DND-41 (cell line): ENCODE measurements around the gene BAG1.

Source experiments
- EZH2 ChIP-seq: IDR thresholded peaks from 3 replicates; pipeline ENCODE4 v1.6.1; 2012; ENCODE audit warnings: borderline replicate concordance, low read depth, mild to moderate bottlenecking, moderate library complexity, low read length, inconsistent platforms; ENCODE audit not compliant: severe bottlenecking
- TF ChIP-seq, protein P1 (sequence below): IDR thresholded peaks from 2 replicates; pipeline ENCODE4 v1.5.1; 2012; ENCODE audit warnings: borderline replicate concordance, low read length, moderate library complexity, mild to moderate bottlenecking; ENCODE audit not compliant: poor library complexity, severe bottlenecking; ENCODE audit errors: extremely low read depth

DNA sequence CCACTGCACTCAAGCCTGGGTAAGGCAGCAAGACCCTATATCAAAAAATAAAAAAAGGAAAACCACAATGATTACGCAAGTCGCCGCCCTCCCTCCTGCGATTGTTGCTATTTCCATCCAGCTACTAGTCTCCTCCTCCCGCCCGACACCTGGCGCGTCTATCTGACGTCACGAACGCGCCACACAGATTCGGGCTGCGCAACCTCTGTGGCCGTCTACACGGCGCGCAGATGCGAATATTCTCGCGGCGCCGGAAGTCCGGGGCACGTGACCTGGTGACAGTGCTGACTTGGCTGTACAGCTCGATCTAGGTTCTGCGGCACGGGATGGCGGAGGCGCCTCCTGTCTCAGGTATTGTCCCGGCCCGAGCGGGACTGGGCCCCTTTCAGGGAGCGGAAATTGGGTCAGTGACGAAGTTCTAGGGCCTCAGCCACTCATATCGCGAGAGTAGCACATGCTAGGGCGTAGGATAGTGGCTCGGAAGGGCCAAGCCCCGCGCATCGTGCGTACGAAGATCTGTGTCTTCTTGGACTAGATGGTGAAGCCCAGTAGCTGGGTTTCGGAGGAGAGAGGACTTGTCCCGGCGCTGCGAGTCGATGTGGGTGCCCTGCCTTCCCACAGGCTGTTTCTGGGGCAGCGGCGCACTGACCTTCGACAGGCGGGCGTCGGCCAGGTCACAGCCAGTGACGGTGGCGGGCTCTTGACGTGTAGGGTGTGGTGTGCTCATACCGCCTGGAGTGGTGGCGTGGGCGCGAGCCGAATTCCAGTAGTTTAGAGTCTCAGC, 25.9 kb upstream of the BAG1 start, which contains the start of gene NFX1:
- TF ChIP-seq, protein P1, sequence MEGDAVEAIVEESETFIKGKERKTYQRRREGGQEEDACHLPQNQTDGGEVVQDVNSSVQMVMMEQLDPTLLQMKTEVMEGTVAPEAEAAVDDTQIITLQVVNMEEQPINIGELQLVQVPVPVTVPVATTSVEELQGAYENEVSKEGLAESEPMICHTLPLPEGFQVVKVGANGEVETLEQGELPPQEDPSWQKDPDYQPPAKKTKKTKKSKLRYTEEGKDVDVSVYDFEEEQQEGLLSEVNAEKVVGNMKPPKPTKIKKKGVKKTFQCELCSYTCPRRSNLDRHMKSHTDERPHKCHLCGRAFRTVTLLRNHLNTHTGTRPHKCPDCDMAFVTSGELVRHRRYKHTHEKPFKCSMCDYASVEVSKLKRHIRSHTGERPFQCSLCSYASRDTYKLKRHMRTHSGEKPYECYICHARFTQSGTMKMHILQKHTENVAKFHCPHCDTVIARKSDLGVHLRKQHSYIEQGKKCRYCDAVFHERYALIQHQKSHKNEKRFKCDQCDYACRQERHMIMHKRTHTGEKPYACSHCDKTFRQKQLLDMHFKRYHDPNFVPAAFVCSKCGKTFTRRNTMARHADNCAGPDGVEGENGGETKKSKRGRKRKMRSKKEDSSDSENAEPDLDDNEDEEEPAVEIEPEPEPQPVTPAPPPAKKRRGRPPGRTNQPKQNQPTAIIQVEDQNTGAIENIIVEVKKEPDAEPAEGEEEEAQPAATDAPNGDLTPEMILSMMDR, result no peak
- no peak for TF ChIP-seq EZH2
